NB4 (cell line): ENCODE measurements around the gene CEP170.

ENCODE experiments used
- DNase-seq: peaks from one replicate; pipeline ENCODE4 v3.0.0; 2010; ENCODE audit warnings: low read depth
- H3K4me3 ChIP-seq: one replicate; pipeline ENCODE4 v1.5.1; 2011; ENCODE audit warnings: mild to moderate bottlenecking, low read depth, low read length, moderate library complexity
- CTCF ChIP-seq: IDR thresholded peaks from one replicate; pipeline ENCODE4 v1.5.1; 2012; ENCODE audit warnings: low read depth, low read length
- MAX ChIP-seq: IDR thresholded peaks from 2 replicates; pipeline ENCODE4 v1.6.1; 2011; ENCODE audit warnings: low read depth, low read length
- MYC ChIP-seq: IDR thresholded peaks from 2 replicates; pipeline ENCODE4 v1.6.1; 2011; ENCODE audit warnings: low read depth, low read length
- POLR2A ChIP-seq: IDR thresholded peaks from 2 replicates; pipeline ENCODE4 v1.6.1; 2011; ENCODE audit warnings: mild to moderate bottlenecking; ENCODE audit not compliant: insufficient read length; ENCODE audit errors: extremely low read depth

CEP170 gene

DNA sequence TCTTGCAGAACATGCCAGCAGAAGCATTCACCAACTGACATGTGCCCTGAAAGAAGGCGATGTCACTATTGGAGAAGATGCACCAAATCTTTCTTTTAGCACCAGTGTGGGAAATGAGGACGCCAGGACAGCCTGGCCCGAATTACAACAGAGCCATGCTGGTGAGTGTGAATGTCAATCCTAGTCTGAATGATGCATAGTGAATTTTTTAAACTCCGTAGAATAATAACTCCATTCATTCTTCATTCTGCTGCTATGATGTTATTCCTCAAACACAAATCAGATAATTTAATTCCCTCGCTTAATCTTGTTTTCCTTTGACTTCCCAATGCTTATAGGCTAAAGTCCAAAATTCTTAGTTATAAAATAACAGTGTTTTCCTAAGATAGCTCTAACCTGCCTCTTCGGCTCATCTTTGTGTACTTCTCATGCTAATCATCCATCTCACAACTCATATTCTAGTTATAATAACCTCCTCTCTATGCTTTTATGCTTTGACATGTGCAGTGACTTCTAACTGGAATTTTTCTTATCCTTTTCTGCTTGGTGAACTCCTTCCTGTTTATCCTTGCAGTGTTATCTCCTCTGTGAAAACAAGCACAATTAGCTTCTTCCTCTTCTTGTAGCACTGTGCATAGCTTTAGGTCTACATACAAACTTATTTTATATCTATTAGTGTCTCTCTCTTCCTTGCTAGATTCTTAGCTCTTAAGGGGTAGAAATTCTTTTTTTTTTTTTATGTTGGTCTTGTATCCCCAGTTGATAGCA, 15.2 kb upstream of the CEP170 start:
- H3K4me3 ChIP-seq = no peak overlapping the region
- DNase-seq = no peak
- TF ChIP-seq MYC (no peak), CTCF (no peak), MAX (no peak), POLR2A (no peak)

- H3K4me3 ChIP-seq = no peak overlapping the region
- peak; percentile 66 for DNase-seq
- TF ChIP-seq MYC (peak; percentile 37; the same call in 1 of the 2 replicates), MAX (peak; percentile 10; the same call in 1 of the 2 replicates), CTCF (no peak), POLR2A (no peak)
Measured at GRCh38 chr1:243269461-243269801, 14.3 kb upstream of the CEP170 start.

DNA sequence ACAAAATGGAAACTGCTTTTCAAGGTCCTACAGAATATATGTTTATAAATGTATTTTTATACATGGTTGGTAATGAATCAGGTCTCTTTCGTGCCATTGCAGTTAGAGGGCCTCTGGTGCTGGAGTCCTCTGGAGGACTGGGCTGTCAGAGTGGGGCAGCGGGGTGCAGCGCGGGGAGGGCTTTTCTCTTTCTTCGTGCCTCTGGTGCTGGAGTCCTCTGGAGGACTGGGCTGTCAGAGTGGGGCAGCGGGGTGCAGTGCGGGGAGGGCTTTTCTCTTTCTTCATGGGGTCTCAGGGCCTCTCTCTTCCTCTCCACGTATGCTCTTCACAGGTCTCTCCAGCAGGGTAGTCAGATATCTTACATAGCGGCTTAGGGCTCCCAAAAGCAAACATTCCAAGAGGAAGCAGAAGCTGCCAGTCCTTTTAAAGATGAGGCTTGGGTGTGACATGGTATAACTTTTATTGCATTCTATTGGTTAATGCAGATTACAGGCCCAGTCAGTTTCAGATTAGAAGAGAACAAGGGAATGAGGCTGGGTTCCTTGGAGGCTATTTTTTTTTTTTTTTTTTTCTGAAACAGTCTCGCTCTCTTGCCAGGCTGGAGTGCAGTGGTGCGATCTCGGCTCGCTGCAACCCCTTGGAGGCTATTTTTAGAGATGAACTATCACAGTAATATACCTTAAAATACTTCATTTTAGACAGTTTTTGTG, 13.8 kb upstream of the CEP170 start:
- TF ChIP-seq MAX (no peak), CTCF (no peak), POLR2A (no peak), MYC (no peak)
- no peak overlapping the region for H3K4me3 ChIP-seq
- peak; percentile 35 for DNase-seq

- DNase-seq = peak; percentile 72
- H3K4me3 ChIP-seq = peak overlapping the region; percentile 52
- TF ChIP-seq CTCF (no peak), MYC (no peak), POLR2A (no peak), MAX (0 out of 2 replicates have a peak, but pooled peaks have one; percentile 29)
Measured at GRCh38 chr1:243267914-243268653, 13.0 kb upstream of the CEP170 start.

DNA sequence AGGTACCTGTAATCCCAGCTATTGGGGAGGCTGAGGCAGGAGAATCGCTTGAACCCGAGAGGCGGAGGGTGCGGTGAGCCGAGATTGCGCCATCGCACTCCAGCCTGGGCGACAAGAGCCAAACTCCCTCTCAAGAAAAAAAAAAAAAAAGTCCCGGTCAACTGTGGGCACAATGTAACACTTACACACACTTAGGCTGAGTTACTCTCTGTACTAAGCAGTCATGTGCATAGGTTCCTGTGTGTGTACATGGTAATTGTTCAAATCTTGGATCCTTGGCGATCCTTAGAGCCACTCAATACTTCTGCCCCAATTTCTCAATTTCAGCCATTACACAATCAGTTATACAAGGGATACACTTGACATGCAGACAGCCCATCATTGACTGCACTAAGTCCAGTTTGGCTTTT, 12.4 kb upstream of the CEP170 start:
- peak overlapping the region; percentile 52 for H3K4me3 ChIP-seq
- TF ChIP-seq CTCF (no peak), MAX (no peak), POLR2A (no peak), MYC (no peak)
- DNase-seq = peak; percentile 83
